SKM-1 treated with dmso at 0.1 percent for 144 hours (cell line): Measurements from ENCODE around the gene EFNA5.
A peak's percentile ranks its signal among the peaks of the same experiment; 100 is the strongest.

ENCODE experiments used
- DNase-seq: peaks from one replicate; lab custom pipeline; 2025; ENCODE audit not compliant: unreplicated experiment; lab: John Stamatoyannopoulos, UW

EFNA5 gene

GRCh38 chr5:107673039-107673367, 2.3 kb upstream of the EFNA5 start:
- DNase-seq: no peak

GRCh38 chr5:107672211-107673038, 1.7 kb upstream of the EFNA5 start:
- DNase-seq: no peak

GRCh38 chr5:107671742-107672210, 1.0 kb upstream of the EFNA5 start:
- DNase-seq: peak; percentile 3

- DNase-seq: no peak
These were observed 428 bp downstream of the EFNA5 start for GRCh38 chr5:107670087-107670931.

- DNase-seq: no peak
These were observed 1.4 kb downstream of the EFNA5 start for GRCh38 chr5:107669096-107670031.

- no peak for DNase-seq
These were observed 2.3 kb downstream of the EFNA5 start for GRCh38 chr5:107668154-107669095.

GRCh38 chr5:107666051-107666655, 4.6 kb downstream of the EFNA5 start:
- no peak for DNase-seq

- no peak for DNase-seq
These were observed 5.6 kb downstream of the EFNA5 start for GRCh38 chr5:107665036-107665570.

GRCh38 chr5:107663697-107664096, 7.0 kb downstream of the EFNA5 start:
- no peak for DNase-seq

- DNase-seq: no peak
These were observed 9.1 kb downstream of the EFNA5 start for GRCh38 chr5:107661650-107662044.

- no peak for DNase-seq
These were observed 9.6 kb downstream of the EFNA5 start for GRCh38 chr5:107661038-107661649.

GRCh38 chr5:107658528-107658927, 12.2 kb downstream of the EFNA5 start:
- no peak for DNase-seq

- no peak for DNase-seq
These were observed 14.9 kb downstream of the EFNA5 start for GRCh38 chr5:107655831-107656230.

GRCh38 chr5:107654827-107655226, 15.9 kb downstream of the EFNA5 start:
- no peak for DNase-seq

GRCh38 chr5:107653685-107654084, 17.1 kb downstream of the EFNA5 start:
- DNase-seq: no peak

- DNase-seq: no peak
These were observed 17.7 kb downstream of the EFNA5 start for GRCh38 chr5:107652839-107653607.

- DNase-seq: no peak
These were observed 18.3 kb downstream of the EFNA5 start for GRCh38 chr5:107652408-107652807.

- no peak for DNase-seq
These were observed 19.4 kb downstream of the EFNA5 start for GRCh38 chr5:107651325-107651724.
